ENCODE results near the gene ZNF148.

- TF ChIP-seq CTCF (IDR thresholded peaks at IDR 0.05) (no peak), POLR2A (IDR thresholded peaks at IDR 0.05) (no peak)
These were observed 87.9 kb downstream of the ZNF148 start for GRCh38 chr3:125287248-125287647.
